ENCODE data around the gene CUX1. TPM values are rescaled to one million over a fixed set of nuclear protein-coding genes. Genes with fewer than 3 reads are reported as not detected.

CUX1 gene
- total RNA-seq, 1 experiment from 2014 or later: 53.5 TPM

- Mint-ChIP-seq H3K27me3 (ENCODE audit: low read depth) (no peaks in the 10 kb centered on the region), H3K36me3 (ENCODE audit: insufficient read depth in 1 of 3, low read depth in 3 of 3) (peaks cover 10 to 20% (median 19%) of the 10 kb centered on the region in 3 experiments; a peak in 6 of 7 replicates), H3K9me3 (peaks cover 3 to 11% of the 10 kb centered on the region in 2 experiments; a peak in 3 of 5 replicates), H3K4me3 (no peak overlapping the region), H3K27ac (peak overlapping the region in 2 of 3 experiments; percentile 39 to 66; a peak in 1 of 7 replicates), H3K4me1 (peaks cover 36 to 39% of the 10 kb centered on the region in 2 experiments)
- no peak overlapping the region for H3K56ac ChIP-seq (ENCODE audit: insufficient read length, low read depth, low read length)
- no peak overlapping the region for H3K23ac ChIP-seq (ENCODE audit: insufficient read length, low read depth, low read length)
- peaks cover 4% of the 10 kb centered on the region for H3K79me1 ChIP-seq (ENCODE audit: insufficient read depth, low read depth, low read length, poor library complexity, severe bottlenecking)
- no peak overlapping the region for H3K4ac ChIP-seq (ENCODE audit: low read depth, low read length)
- peaks cover 7% of the 10 kb centered on the region for H3K9me3 ChIP-seq (ENCODE audit: control insufficient read depth, low read depth, low read length)
- TF ChIP-seq CTCF (conservative IDR thresholded peaks at IDR 0.05): no peak
- H3K27ac ChIP-seq (ENCODE audit: insufficient read length, low read depth, low read length): no peak overlapping the region
- DNase-seq: no peak
- peaks cover 1% of the 10 kb centered on the region; the same call in 1 of the 2 replicates for H3K79me2 ChIP-seq (ENCODE audit: insufficient read depth, low read length)
- WGBS (ENCODE audit: extremely low coverage, insufficient read length, low lambda C conversion rate): no CpG with 5 or more reads among the region's 18 CpGs
- H3K9ac ChIP-seq (ENCODE audit: extremely low read depth, insufficient read length, low read length): no peak overlapping the region
- H2BK12ac ChIP-seq (ENCODE audit: insufficient read length, low read depth, low read length): no peak overlapping the region
- no peak overlapping the region for H2BK120ac ChIP-seq (ENCODE audit: low read depth, low read length, poor library complexity, severe bottlenecking)
- no peak overlapping the region for H3K14ac ChIP-seq (ENCODE audit: insufficient read depth, low read length)
- H2AK5ac ChIP-seq (ENCODE audit: insufficient read length, low read length): no peak overlapping the region
- no peak overlapping the region for H2BK20ac ChIP-seq (ENCODE audit: low read depth, low read length, poor library complexity, severe bottlenecking)
- no peak overlapping the region for H2BK5ac ChIP-seq (ENCODE audit: insufficient read length, low read length)
- no peak overlapping the region for H3T11ph ChIP-seq (ENCODE audit: low read length)
- no peak overlapping the region for H3K18ac ChIP-seq (ENCODE audit: insufficient read length, low read depth, low read length)
- no peak overlapping the region for H2AFZ ChIP-seq (ENCODE audit: low read length)
- H4K5ac ChIP-seq (ENCODE audit: insufficient read length, low read depth, low read length): no peak overlapping the region
- no peaks in the 10 kb centered on the region for H4K20me1 ChIP-seq (ENCODE audit: control insufficient read depth, insufficient read depth, insufficient read length)
- no peak overlapping the region for H2BK15ac ChIP-seq (ENCODE audit: low read depth, low read length)
- H3K23me2 ChIP-seq (ENCODE audit: insufficient read length, low read depth, low read length, poor library complexity, severe bottlenecking): no peaks in the 10 kb centered on the region
- no peak overlapping the region for H4K8ac ChIP-seq (replicated peaks; ENCODE audit: insufficient read length, low read depth, low read length)
- no peak overlapping the region for H4K91ac ChIP-seq (ENCODE audit: insufficient read length, low read depth, low read length)
- H3K4me1 ChIP-seq (ENCODE audit: insufficient read depth, low read length): peaks cover 14% of the 10 kb centered on the region; the same call in 1 of the 2 replicates
- no peaks in the 10 kb centered on the region for H3K27me3 ChIP-seq (ENCODE audit: insufficient read depth, low read length)
- no peak overlapping the region for H3K4me2 ChIP-seq (ENCODE audit: insufficient read depth, insufficient read length, low read length)
Observed at GRCh38 chr7:101984133-101984879, 166.9 kb downstream of the CUX1 start.

Data from H9 (cell line).